H1 (cell line): ENCODE data around the gene COL20A1. TPM values are rescaled to one million over a fixed set of nuclear protein-coding genes. Genes with fewer than 3 reads are reported as not detected.

Experiments
- CTCF ChIA-PET: fragments of 300-600 bp; sonication (Branson Sonifier 250); formaldehyde crosslinking; loops from one replicate; lab custom pipeline; 2021; ENCODE audit not compliant: partially characterized antibody; lab: Charles Lee
- POLR2A ChIA-PET: fragments of 300-600 bp; sonication (Branson Sonifier 250); formaldehyde crosslinking; loops from one replicate; lab custom pipeline; 2021; ENCODE audit warnings: inconsistent platforms; ENCODE audit not compliant: partially characterized antibody; lab: Charles Lee
- DNase-seq, 2 experiments: peaks; one replicate each; pipeline versions ENCODE4 v3.0.0 to v3.0.0-alpha.2; 2010 to 2022; ENCODE audit warnings: low spot score in 2 of 2, low read depth in 1 of 2, mixed read lengths in 1 of 2
- FAIRE-seq: peaks from 2 replicates; lab custom pipeline; 2011; peaks lifted over from hg19 to GRCh38; lab: Jason Lieb, UNC
- H2AFZ ChIP-seq: 2 replicates; pipeline ENCODE4 v1.8.1; 2012; ENCODE audit warnings: low read length, inconsistent platforms
- H2AK5ac ChIP-seq: 2 replicates; pipeline ENCODE4 v1.6.1; 2013; ENCODE audit warnings: low read depth, low read length
- H2BK120ac ChIP-seq: replicated peaks from 2 replicates; pipeline ENCODE3; 2013; ENCODE audit warnings: low read depth, low read length, inconsistent platforms
- H2BK12ac ChIP-seq: 2 replicates; pipeline ENCODE4 v1.6.1; 2013; ENCODE audit warnings: low read depth, low read length
- H2BK15ac ChIP-seq: 2 replicates; pipeline ENCODE4 v1.6.1; 2013; ENCODE audit warnings: low read length
- H2BK20ac ChIP-seq: 2 replicates; pipeline ENCODE4 v1.6.1; 2013; ENCODE audit warnings: low read length
- H2BK5ac ChIP-seq: 2 replicates; pipeline ENCODE4 v1.6.1; 2013; ENCODE audit warnings: low read depth, low read length
- H3K14ac ChIP-seq: 2 replicates; pipeline ENCODE4 v1.6.1; 2013; ENCODE audit warnings: inconsistent platforms; ENCODE audit not compliant: insufficient read length
- H3K18ac ChIP-seq: 2 replicates; pipeline ENCODE4 v1.6.1; 2013; ENCODE audit warnings: low read length; ENCODE audit errors: extremely low read depth
- H3K23ac ChIP-seq: 2 replicates; pipeline ENCODE4 v1.6.1; 2013; ENCODE audit warnings: inconsistent platforms; ENCODE audit not compliant: insufficient read length
- H3K23me2 ChIP-seq: 2 replicates; pipeline ENCODE4 v1.6.1; 2013; ENCODE audit warnings: low read depth, low read length
- H3K27ac ChIP-seq: 2 replicates; pipeline ENCODE4 v1.6.1; 2011; ENCODE audit warnings: low read depth, low read length, inconsistent platforms
- H3K27me3 ChIP-seq, 4 experiments: replicated peaks in 1 of 4; 1 replicate in 1 of 4; 2 replicates in 3 of 4; pipeline versions ENCODE4 v1.6.1 to v1.8.1; 2011 to 2013; ENCODE audit warnings: low read length in 3 of 4, mild to moderate bottlenecking in 3 of 4, inconsistent platforms in 2 of 4, mixed read lengths in 2 of 4, moderate library complexity in 1 of 4; ENCODE audit not compliant: control insufficient read depth in 3 of 4, insufficient read depth in 3 of 4; ENCODE audit errors: extremely low read depth in 1 of 4
- H3K36me3 ChIP-seq, 4 experiments: 2 replicates each; pipeline versions ENCODE4 v1.6.1 to v1.8.1; 2011 to 2013; ENCODE audit warnings: mild to moderate bottlenecking in 4 of 4, low read length in 3 of 4, moderate library complexity in 2 of 4, control low read depth in 1 of 4, inconsistent platforms in 1 of 4; ENCODE audit not compliant: insufficient read depth in 4 of 4, control insufficient read depth in 2 of 4
- H3K4ac ChIP-seq: replicated peaks from 2 replicates; pipeline ENCODE3; 2013; ENCODE audit warnings: low read length, low read depth, mixed read lengths, inconsistent platforms; ENCODE audit not compliant: insufficient read length
- H3K4me1 ChIP-seq, 4 experiments: replicated peaks in 1 of 4; 1 replicate in 1 of 4; 2 replicates in 3 of 4; pipeline versions ENCODE4 v1.6.1 to v1.8.1; 2011 to 2013; ENCODE audit warnings: low read length in 3 of 4, inconsistent platforms in 2 of 4, mixed read lengths in 1 of 4; ENCODE audit not compliant: insufficient read depth in 4 of 4, control insufficient read depth in 3 of 4
- H3K4me2 ChIP-seq, 2 experiments: 2 replicates each; pipeline versions ENCODE4 v1.6.1 to v1.8.1; 2011 to 2013; ENCODE audit warnings: low read depth in 2 of 2, low read length in 2 of 2, control low read depth in 1 of 2, inconsistent platforms in 1 of 2, mild to moderate bottlenecking in 1 of 2; ENCODE audit not compliant: insufficient read depth in 1 of 2
- H3K4me3 ChIP-seq, 4 experiments: fragments of 200-600, 300-600 bp in 1 of 4; sonication (generic), shearing (Covaris generic), sonication (Bioruptor Twin) in 1 of 4; 2 replicates each; pipeline versions ENCODE4 v1.5.1 to v1.8.1; 2011 to 2016; ENCODE audit warnings: low read length in 4 of 4, low read depth in 3 of 4, control low read depth in 2 of 4, inconsistent platforms in 2 of 4, mild to moderate bottlenecking in 2 of 4, mixed read lengths in 1 of 4, moderate library complexity in 1 of 4; ENCODE audit not compliant: insufficient read depth in 2 of 4; ENCODE audit errors: extremely low read depth in 1 of 4
- H3K56ac ChIP-seq: replicated peaks from 2 replicates; pipeline ENCODE3; 2013; ENCODE audit warnings: low read depth, mild to moderate bottlenecking, mixed read lengths, low read length, inconsistent platforms; ENCODE audit not compliant: insufficient read length
- H3K79me1 ChIP-seq: 2 replicates; pipeline ENCODE4 v1.6.1; 2013; ENCODE audit warnings: low read depth, low read length, control low read depth
- H3K79me2 ChIP-seq, 2 experiments: 2 replicates each; pipeline versions ENCODE4 v1.6.1 to v1.8.1; 2012 to 2013; ENCODE audit warnings: low read length in 2 of 2, mild to moderate bottlenecking in 2 of 2, inconsistent platforms in 1 of 2; ENCODE audit not compliant: insufficient read depth in 2 of 2, control insufficient read depth in 1 of 2
- H3K9ac ChIP-seq, 4 experiments: replicated peaks in 1 of 4; 1 replicate in 1 of 4; 2 replicates in 3 of 4; pipeline versions ENCODE4 v1.6.1 to v1.8.1; 2011 to 2013; ENCODE audit warnings: low read depth in 3 of 4, low read length in 3 of 4, control low read depth in 2 of 4, mild to moderate bottlenecking in 2 of 4, moderate library complexity in 2 of 4, inconsistent platforms in 1 of 4; ENCODE audit errors: extremely low read depth in 1 of 4
- H3K9me3 ChIP-seq, 2 experiments: 2 replicates each; pipeline versions ENCODE4 v1.6.1 to v1.8.1; 2012 to 2013; ENCODE audit warnings: mild to moderate bottlenecking in 2 of 2, moderate library complexity in 2 of 2, control low read depth in 1 of 2, inconsistent platforms in 1 of 2, low read depth in 1 of 2, low read length in 1 of 2, mixed read lengths in 1 of 2; ENCODE audit not compliant: insufficient read depth in 2 of 2
- H4K20me1 ChIP-seq, 2 experiments: replicated peaks in 1 of 2; 2 replicates each; pipeline versions ENCODE3 to v1.8.1; 2011 to 2013; ENCODE audit warnings: inconsistent platforms in 2 of 2, low read length in 2 of 2, mild to moderate bottlenecking in 1 of 2; ENCODE audit not compliant: insufficient read depth in 2 of 2, control insufficient read depth in 1 of 2
- H4K5ac ChIP-seq: 2 replicates; pipeline ENCODE4 v1.6.1; 2013; ENCODE audit warnings: low read length, low read depth, mixed read lengths, inconsistent platforms; ENCODE audit not compliant: insufficient read length
- H4K8ac ChIP-seq: 2 replicates; pipeline ENCODE4 v1.8.0; 2013; ENCODE audit warnings: mild to moderate bottlenecking, moderate library complexity, low read length, inconsistent platforms; ENCODE audit not compliant: insufficient read depth; ENCODE audit errors: extremely low read depth
- H4K91ac ChIP-seq: replicated peaks from 2 replicates; pipeline ENCODE3; 2013; ENCODE audit warnings: low read length, mixed read lengths, inconsistent platforms; ENCODE audit not compliant: insufficient read length
- TAF7 ChIP-seq: optimal IDR thresholded peaks from 2 replicates; pipeline ENCODE3; 2011; ENCODE audit warnings: low read depth, mild to moderate bottlenecking, inconsistent platforms, low read length, moderate library complexity, borderline replicate concordance
- YY1 ChIP-seq: IDR thresholded peaks from 2 replicates; pipeline ENCODE4 v1.6.1; 2011; ENCODE audit warnings: low read depth, mild to moderate bottlenecking, low read length
- WGBS, 2 experiments: shearing (Covaris generic) in 1 of 2; methylation state at CpG; one replicate each; pipeline versions ENCODE4 v1.1.6 to v1.1.7; 2013 to 2015; ENCODE audit warnings: low lambda C conversion rate in 2 of 2, mixed read lengths in 2 of 2, inconsistent platforms in 1 of 2, low coverage in 1 of 2, missing lambda C conversion rate in 1 of 2; ENCODE audit not compliant: insufficient replicate concordance in 2 of 2, insufficient coverage in 1 of 2, insufficient read length in 1 of 2; ENCODE audit errors: extremely low coverage in 1 of 2, missing lambda C conversion rate in 1 of 2; 5-methylcytosine and 5-hydroxymethylcytosine counted together
- polyA plus RNA-seq, 7 experiments: library from polyadenylated mRNA; depleted of rRNA in 3 of 7; stranded (reverse) in 5 of 7; unstranded in 2 of 7; fragments of >200 nt in 5 of 7; fragments of 200-250 nt in 2 of 7; gene quantifications; 1 replicate in 5 of 7; 2 replicates in 1 of 7; 4 replicates in 1 of 7; pipeline versions ENCODE4 v1.2.1 to v1.2.3, GENCODE V29; 2011 to 2013; ENCODE audit warnings: missing spikeins in 2 of 7, mixed read lengths in 2 of 7
- total RNA-seq: library from RNA; stranded (reverse); fragmentation: NEBNext Ultra II Directional; extraction: Animal tissue kit (Norgen Biotek cat#: 25700); gene quantifications from 2 replicates; pipeline ENCODE4 v1.2.1, GENCODE V29; 2021

COL20A1 gene
- total and polyA plus RNA-seq, 2 of the 8 experiments (the other 6 are each of a cell fraction or from before 2014, with no cell fraction given), result 0.19 to 0.21 TPM

GRCh38 chr20:63273635-63274380, 19.2 kb upstream of the COL20A1 start:
- no peaks in the 10 kb centered on the region for H3K9me3 ChIP-seq
- no peak overlapping the region for H4K5ac ChIP-seq
- H3K27ac ChIP-seq, result no peak overlapping the region
- no peak for FAIRE-seq
- peak overlapping the region; percentile 66 to 95 (median 87) for H3K4me3 ChIP-seq
- peaks cover 2% of the 10 kb centered on the region; the same call in 1 of the 2 replicates for H3K23me2 ChIP-seq
- 74% methylated on average over 19 of the region's 20 CpGs; no CpG with 5 or more reads in 1 of the 2 experiments for WGBS, 2 experiments
- H3K9ac ChIP-seq, result peak overlapping the region in 2 of 4 experiments; percentile 35 to 56; a peak in 3 of 7 replicates
- TF ChIP-seq TAF7 (no peak), YY1 (no peak)
- TF ChIP-seq, all 59 proteins: peak for 0
- H3K27me3 ChIP-seq, result no peaks in the 10 kb centered on the region
- no peak overlapping the region for H3K23ac ChIP-seq
- no peak overlapping the region for H2AFZ ChIP-seq
- no peak overlapping the region for H2BK12ac ChIP-seq
- no peak overlapping the region for H2BK15ac ChIP-seq
- H3K79me2 ChIP-seq, result peaks cover 17 to 39% of the 10 kb centered on the region in 2 experiments
- no peak overlapping the region for H4K91ac ChIP-seq
- H3K79me1 ChIP-seq, result peaks cover 12% of the 10 kb centered on the region
- no peak overlapping the region for H3K56ac ChIP-seq
- no peak for DNase-seq
- H4K20me1 ChIP-seq, result peaks cover 18 to 33% of the 10 kb centered on the region in 2 experiments
- no peak overlapping the region; the same call in 1 of the 2 replicates for H2AK5ac ChIP-seq
- H2BK120ac ChIP-seq, result no peak overlapping the region
- no peak overlapping the region; the same call in 1 of the 2 replicates for H2BK5ac ChIP-seq
- peaks cover 0 to 7% (median 1%) of the 10 kb centered on the region in 4 experiments; a peak in 5 of 7 replicates for H3K4me1 ChIP-seq
- H3K36me3 ChIP-seq, result peaks cover 6 to 23% (median 16%) of the 10 kb centered on the region in 4 experiments; a peak in 5 of 8 replicates
- no peak overlapping the region; the same call in 1 of the 2 replicates for H4K8ac ChIP-seq
- ChIA-PET CTCF (interaction anchor here (1.2 to 11.0 kb wide), 4 partner anchors 8 to 49 kb away, joined by 4 to 63 read pairs (median 12); partner anchors contain the start of gene COL20A1), POLR2A (interaction anchor here (1.0 to 1.2 kb wide), 3 partner anchors 9 to 48 kb away, joined by 3 to 4 read pairs (median 4); no protein-coding TSS in a partner anchor)
- H3K14ac ChIP-seq, result no peak overlapping the region
- no peak overlapping the region for H2BK20ac ChIP-seq
- peak overlapping the region; percentile 69 to 83 for H3K4me2 ChIP-seq
- H3K4ac ChIP-seq, result no peak overlapping the region
- no peak overlapping the region for H3K18ac ChIP-seq
